ENCODE data around the gene TCIRG1.

TCIRG1 gene

DNA sequence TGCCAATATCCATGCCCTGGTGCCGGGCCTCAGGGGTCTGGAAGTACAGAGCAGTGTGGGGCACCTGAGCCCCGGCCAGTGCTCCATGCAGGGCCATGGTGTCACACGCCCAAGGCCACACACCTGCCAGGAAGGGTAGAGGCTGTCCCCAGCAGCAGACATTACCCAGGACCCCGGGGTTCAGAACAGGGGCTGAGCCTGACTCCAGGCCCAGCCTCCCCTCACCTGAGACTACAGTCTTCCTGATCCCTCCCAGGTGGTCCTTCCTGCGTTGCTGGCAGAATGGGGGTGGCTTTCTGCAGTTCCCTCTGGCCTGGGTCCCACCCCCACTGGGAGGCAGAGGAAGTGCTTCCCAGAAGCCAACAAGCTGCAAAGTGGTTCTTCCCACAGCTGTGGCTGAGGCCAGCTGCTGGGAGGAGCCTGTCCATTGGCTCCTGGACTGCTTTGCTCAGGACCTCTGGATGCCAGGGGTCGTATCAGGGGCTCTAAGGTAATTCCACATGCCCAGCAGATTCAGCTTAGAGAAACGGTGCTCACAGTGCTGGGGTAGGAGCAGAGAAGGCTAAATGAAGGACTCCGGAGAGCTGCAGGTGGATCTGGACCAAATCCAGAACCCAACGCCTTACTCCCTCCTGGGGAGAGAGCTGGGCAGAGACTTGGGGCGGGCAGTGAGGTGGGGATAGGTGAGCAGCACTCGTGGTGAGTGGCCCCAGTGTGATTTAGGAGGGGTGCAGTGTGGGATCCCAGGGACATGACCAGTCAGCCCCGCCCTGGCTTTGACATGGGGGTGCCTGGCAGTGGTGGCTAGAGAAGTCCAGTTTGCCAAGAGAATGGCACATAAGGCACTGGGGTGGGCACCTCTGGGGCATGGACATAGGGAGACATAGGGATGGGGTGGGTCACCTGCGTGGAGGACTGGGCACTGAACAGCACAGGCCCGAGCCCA lies 12.6 kb downstream of the TCIRG1 start:
- no peak for DNase-seq (ENCODE audit: low spot score)

DNA sequence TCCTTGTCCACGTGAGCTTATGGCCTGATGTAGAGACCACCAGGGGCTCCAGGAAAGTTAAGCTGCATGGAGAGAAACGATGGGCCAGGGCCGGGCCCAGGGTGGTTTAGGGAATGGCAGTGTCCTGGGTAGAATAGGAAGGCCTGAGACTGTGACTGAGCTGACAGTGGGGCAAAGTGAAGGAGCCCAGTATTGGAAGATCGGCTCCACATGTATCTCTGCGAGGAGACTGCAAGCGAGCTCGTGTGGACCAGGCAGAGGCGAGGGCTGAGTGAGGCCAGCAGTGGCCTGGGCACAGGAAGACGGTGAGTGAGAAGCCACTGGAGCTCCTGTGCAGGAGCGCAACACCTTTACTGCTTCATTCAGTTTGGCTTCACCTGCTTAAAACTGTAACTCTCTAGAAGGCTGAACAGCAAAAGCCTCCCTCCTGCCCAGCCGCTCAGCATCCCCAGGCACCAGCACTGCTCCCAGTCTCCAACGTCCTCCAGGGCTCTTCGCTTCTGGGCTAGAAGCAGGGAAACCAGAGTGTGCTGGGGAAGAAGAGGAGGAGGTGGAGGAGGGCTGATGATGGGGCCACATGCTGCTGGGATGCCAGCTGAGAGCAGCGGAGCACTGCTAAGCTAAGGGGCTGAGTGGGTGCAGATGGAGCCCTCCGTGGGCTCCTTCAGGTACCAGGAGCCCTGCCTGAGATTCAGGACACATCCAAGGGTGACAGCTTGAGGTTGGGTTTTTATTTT lies 13.5 kb downstream of the TCIRG1 start:
- DNase-seq (ENCODE audit: low spot score): no peak

DNA sequence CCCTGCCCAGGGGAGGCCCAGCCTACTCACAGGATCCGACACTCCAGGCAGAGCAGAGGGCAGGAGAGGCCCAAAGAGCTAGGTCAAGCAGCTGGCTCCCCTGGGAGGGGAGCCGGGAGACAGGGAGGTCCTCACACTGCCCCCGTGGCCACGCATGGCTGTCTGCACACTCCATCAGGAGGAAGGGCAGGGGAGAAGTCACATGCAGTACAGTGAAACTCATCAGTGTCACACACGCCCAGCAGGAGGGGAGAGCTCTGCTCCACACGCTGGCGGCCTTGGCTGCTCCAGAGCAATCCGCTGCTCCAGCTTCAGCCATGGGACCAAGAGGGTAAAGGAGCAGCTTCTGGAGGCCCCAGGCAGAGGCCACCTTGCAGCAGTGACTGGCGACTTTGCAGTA lies 14.3 kb downstream of the TCIRG1 start:
- no peak for DNase-seq (ENCODE audit: low spot score)

DNA sequence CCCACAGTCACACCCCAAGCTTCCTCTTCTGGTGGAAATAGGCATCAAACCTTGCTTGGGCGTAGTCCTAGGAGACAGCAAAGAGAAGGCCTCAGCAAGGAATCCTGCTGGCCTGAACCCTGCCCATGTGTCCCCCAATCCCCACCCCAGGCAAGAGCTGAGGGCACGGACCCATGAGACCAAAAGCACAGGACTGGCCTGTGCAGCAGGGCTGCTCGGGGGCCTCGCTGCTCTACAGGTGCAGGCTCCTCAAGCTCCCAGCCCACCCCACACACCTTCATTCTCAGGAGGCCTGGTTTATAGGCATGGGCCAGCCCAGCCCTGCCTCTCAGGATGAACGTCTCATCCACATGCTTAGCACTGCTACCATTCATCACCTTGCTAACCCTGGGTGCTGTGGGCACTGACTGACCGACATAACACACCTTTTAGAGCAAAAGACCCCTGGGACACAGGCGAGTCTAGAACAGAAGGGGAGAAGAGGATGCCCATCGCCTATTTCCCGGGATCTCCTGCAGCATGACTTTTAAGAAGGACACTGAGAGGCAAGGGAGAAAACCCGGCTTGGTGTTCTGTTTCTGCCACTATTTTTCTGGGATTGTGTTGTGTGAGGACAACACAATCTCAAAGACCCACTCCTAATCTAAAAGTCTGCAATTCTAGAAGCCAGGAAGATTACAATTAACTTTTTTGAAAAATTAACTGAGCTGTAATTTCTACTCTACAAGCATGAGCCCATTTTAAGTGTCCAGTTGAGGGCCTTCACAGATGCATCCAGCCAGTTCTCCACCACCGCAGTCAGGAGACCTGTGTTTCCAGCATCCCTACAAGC lies 15.4 kb downstream of the TCIRG1 start:
- DNase-seq (ENCODE audit: low spot score): no peak

DNA sequence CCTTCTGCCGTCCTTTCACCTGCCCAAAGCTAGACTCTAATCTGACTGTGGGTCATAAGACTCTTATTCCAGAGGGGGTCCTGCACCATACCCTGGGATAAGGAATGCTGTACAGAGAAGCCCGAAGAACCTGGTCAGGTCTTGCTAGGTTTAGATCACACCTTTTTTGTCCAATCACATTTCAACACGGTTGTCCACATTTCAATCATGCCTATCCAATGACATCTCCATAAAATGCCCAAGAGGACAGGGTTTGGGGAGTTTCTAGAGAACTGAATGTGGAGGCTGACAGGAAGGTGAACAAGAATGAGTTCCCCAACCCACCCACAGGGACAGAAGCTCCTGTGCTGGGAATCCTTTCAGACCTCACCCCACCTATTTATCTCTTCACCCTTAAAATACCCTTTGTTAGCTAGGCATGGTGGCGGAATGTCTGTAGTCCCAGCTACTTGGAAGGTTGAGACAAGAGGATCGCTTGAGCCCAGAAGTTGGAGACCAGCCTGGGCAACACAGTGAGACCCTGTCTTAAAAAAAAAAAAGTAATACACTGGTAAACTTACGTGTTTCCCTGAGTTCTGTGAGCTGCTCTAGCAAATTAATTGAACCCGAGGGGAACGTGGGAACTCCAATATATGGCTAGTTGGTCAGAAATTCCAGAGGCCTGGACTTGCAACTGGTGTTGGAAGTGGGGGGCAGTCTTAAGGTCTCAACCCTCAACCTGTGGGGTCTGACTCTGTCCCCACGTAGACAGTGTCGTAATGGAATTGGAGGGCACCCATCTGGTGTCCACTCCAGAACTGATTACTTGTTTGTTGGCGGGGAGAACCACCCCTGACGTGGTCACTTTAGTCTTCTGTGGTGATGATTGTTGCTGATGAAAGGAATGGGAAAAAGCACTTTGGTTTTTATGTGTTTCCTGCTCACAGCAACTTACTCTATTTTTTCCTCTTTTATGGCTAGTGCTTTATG lies 17.8 kb downstream of the TCIRG1 start:
- DNase-seq (ENCODE audit: low spot score): no peak

DNA sequence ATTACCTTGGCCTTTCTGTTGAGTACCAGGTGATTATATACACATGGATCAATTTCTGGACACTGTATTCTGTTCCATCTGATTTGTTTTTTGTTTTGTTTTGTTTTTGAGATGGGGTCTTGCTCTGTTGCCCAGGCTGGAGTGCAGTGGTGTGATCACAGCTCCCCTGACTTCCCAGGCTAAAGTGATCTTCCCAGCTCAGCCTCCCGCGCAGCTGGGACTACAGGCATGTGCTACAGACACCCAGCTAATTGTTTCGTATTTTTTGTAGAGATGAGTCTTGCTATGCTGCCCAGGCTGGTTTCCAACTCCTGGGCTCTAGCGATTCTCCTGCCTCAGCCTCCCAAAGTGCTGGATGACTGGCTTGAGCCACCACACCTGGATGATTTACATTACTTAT lies 19.0 kb downstream of the TCIRG1 start:
- DNase-seq (ENCODE audit: low spot score): no peak

DNA sequence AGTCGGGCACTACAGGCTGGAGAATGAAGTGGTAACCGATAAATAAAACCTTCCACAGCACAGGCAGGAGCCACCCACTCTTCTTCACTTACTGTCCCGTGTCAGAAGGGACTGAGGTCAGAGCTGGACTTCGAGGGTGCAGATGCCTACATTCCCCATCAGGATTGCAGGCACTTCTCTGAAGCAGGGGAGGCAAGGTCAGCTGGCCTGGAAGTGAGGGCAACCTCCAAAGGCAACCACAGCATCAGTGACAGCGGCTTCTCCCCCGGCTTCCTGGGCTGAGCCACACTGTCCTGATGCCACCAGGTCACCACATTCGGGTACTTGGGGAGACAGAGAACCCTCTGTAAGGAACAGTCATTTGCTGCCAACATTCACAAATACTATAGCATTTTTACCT lies 22.7 kb downstream of the TCIRG1 start:
- no peak for DNase-seq (ENCODE audit: low spot score)

DNA sequence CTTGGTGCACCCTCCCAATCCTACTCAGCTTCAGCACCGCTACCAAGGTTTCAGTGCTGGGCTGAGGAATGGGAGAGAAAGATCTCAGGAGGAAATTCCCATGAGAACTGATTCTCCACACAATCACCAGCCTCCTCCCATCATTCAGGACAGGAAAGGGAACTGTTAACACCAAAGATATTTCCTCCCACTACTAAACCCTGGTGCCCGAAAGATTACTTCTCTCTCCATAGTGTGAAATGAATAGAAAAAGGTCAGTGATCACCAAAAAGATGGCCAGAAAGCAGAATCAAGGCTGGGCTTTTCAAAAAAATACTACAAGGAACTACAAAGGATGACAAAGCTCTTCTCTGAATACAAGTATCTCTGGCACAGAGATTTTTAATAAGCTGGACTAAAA lies 26.1 kb downstream of the TCIRG1 start:
- no peak for DNase-seq (ENCODE audit: low spot score)

DNA sequence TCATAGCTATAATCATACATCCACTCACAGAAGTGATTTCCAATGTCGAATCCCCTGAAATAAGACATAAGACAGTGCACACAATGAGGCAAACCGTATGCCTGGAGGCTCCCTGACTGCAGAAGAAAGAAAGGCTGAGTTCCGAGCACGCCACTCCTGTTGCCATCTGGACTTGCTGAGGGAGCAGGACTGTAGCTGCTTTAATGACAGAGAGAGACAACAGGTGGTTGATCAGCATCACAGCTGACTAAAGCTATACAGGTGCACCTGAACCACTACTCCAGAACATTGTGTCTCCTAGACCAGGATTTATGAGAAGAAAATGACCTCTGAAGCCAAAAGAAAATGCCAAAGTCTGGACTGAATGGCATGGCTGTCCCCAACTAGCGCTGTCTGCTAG lies 27.0 kb downstream of the TCIRG1 start:
- no peak for DNase-seq (ENCODE audit: low spot score)

DNA sequence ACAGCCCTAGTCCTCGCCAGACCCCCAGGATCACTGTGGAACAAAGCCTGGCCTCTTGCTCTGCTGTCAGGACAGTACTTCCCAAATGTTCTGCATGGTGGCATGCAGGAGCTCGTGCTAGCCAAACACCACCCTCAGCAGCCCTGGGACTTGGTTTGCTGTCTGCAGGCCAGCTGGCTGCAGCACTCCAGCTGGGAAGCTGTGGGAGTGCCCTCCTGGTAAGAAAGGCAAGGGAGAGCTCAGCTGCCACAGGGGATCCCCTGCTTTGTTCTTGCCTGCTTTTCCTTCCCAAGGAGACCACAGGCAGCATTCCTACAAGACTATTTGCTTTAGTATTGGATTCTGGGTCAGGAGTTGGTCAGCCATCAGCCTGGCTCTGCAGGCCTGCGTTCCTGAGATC lies 27.9 kb downstream of the TCIRG1 start:
- no peak for DNase-seq (ENCODE audit: low spot score)

DNA sequence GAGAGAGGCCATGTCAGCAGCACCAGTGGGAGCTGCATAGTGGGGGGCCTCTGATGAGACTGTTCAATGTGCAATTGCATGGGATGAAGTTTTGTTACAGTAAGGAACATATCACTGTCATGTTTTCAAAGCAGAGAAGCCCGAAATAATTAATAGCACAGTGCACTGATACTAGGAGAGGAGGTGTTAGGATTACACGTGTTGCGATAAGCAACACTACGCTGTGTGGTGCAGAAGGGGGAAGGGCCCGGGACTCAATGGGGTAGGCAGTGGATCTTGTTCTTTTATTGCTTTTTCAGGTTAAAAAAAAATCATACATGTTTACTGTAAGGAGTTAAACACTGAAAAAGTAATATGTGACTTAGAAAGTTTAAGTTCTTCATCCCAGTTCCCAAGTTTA lies 29.2 kb downstream of the TCIRG1 start:
- DNase-seq (ENCODE audit: low spot score): no peak

DNA sequence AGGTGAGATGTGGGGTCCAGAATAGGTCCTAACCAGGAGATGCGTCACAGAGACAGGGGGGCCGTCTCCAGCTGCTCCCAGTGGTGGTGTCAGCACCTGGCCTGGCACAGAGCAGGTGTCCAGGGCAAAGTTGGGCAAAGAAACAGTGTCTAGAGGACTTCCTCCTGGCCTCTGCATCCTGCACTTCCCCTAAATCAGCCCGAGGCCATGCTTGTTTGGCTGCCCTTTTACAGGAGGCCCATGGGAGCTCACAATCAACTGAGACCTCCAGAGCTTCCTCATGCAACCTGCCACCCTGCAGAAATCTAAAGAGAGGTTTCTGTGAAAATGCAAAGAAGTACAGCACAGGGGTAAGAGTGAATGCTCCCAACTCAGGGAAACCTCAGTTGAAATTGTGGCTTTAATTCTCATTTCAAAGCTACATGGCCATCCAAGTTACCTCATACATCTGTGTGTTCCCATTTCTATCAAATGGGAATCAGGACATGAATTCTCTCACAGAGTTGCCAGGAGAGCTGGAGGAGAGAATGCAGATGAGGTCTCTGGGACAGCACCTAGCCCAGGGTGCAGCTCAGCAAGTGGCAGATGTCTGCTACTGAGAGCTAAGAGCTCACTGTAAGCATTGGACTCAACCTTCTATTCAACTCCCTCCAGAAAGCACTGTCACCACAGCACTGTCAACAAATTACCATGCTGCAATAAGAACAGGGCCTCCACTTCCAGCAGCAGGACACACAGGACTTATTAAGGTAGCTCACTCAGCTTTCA lies 32.6 kb downstream of the TCIRG1 start:
- no peak for DNase-seq (ENCODE audit: low spot score)

DNA sequence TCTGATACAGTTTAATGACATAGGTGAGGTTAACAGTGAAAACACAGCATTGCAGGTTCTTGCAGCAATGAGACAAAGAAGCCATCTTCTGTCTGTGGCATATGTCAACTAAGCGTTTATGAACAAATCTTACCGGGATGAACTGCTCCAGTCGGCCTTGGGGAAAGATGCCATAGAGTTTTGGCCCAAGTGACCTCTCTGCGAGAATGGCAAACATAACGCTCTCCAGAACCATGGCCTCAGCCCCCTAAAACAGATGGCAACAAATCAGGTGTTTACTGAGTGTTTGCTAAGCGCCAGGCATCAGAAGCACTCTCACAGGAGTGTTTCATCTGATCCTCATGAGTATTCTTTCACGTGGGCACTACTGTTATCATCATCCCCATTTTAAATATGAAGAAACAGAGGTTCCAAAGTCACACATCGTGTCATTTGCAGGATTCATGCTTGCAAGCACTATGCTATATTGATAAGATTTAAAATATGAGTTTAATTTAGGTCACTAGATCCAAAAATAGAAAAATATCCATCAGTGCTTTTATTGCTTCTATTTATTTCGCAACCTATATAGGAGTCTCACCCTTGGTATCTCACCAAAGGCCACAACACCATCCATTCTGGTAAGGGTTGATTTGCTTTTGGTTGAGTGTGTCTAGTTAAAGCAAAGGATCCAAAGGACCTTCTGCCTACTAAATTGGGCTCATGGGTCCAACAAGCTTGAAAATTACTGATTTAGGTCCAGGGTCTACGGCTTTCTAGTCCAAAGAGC lies 35.9 kb downstream of the TCIRG1 start:
- DNase-seq (ENCODE audit: low spot score): no peak

DNA sequence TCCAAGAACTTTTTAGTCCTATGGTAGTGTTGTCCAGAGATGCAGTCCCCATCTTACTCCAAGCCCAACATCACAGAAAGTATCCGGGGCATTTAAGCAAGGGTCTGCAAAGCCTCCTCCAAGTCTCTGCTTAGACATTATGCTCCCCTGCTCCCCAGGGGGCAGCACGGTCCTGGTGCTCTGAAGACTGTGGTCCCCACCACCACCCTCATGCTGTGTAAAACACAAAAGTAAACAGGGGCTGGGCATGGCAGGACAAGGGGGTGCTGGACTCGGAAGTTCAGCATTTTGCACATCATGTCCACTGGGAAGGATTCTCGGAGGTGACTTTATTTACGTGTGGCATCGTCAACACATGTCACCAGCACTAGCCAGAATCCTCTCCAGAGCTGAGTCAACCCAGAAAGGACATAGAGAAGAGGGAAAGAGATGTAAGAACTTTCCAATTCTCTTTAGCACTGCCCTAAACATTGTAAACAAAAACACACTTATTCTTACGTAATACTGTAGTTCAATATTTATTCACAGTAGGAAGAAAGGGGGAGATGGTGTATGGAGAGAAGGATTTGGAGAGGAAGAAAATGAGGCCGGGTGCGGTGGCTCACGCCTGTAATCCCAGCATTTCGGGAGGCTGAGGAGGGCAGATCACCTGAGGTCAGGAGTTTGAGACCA lies 37.7 kb downstream of the TCIRG1 start:
- no peak for DNase-seq (ENCODE audit: low spot score)

DNA sequence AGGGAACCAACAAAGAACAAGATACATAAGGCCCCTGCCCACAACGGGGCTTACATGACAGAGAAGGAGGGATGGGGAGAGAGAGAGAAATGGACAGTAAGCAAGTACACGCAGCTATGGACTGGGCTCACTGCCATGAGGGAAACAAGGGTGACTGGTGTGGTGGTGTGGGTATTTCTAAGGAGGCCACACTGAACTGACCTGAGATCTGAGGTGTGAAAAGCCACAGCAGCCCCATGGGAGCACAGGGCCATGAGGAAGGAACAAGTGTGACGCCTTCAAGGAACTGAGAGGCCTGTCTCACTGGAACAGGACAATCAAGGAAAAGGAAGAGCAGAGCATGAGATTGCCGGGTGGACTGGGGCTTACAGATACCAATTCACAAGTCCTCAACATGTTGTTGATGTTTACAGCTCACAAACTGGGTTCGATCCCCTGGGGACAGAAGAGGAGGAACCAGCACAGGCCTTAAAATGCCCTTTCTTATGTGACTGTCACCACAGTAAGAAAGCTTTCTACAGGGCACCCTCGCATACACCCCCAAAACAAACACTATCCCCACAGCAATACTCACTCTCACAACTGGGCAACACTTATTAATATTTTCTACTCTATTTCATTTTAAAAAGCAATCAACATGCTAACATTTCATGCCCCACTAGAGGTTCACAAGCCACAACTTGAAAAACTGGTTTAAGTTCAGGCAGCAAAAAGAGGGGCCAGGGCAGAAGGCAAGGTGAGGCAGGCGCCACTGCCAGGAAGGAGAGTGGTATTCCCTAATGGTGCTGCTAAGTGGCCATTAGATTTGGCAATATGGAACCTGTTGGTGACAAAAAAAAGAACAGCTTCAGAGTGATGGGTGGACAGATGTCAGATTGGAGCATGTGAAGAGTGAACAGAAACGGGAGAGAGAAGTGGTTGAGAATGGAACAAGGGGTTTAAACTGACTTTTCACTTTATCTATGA lies 39.1 kb downstream of the TCIRG1 start:
- no peak for DNase-seq (ENCODE audit: low spot score)

DNA sequence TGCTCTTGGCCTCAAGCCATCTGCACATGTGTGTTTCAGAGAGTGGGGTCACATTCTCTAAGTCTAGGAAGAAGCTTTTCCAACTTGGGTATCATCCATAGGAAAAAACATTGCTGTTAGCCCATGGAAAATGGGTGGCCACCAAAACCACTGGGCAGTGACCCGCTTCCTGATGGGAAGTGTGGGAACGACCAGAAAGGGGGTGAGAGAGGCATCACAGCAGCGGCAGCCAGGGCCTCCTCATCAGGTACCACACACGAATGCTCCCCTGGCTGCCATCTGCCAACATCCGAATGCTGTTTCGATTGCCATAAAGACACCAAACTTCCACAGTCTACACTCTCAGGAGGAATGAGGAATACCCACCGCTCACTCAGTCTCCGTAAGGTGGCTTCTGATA lies 42.0 kb downstream of the TCIRG1 start:
- no peak for DNase-seq (ENCODE audit: low spot score)

DNA sequence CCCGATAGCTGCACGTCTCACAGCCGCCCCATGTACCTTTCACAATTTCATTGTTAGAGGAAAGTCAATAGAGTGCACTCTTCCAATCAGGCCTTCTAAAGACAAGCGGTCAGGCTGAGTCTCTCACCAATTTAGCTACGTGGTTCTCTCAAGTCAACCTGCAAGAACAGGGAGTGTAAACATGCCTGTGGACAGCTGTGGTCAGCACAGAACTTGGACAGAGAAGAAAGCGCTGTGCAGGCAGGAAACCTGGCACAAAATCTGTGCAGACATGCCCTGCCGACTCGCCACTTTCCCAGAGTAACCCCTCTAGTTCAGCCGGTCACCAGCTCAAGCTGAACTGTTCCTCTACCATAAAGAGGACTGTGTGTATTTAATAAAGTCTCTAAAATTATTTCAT lies 42.9 kb downstream of the TCIRG1 start:
- DNase-seq (ENCODE audit: low spot score): no peak

DNA sequence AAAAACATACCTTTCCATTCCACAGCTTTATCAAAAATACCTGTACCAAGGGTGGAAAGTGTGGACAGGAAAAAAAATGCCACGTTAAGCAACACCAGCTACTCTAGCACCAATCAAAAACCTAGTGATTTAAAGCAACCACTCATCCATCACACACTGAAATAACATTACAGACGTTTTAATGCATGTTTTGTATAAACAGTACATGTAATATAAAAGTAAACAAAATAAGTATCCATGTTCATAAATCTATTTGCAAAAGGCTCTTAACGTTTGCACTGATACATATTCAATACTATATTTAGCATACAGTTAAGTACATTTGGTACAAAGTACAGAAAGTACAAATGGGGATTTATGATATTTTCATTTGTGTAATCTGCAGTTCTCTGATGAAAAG lies 43.7 kb downstream of the TCIRG1 start:
- DNase-seq (ENCODE audit: low spot score): no peak

All from germinal center (tissue), 1 donor.